Astrocyte (in vitro differentiated cells and primary cell): ENCODE measurements around the gene ZNF839. TPM values are rescaled to one million over a fixed set of nuclear protein-coding genes. Genes with fewer than 3 reads are reported as not detected.

Source experiments
- DNase-seq: peaks from one replicate; pipeline ENCODE4 v3.0.0-alpha.2; 2010; ENCODE audit warnings: low read depth
- FAIRE-seq: peaks from 2 replicates; lab custom pipeline; 2011; peaks lifted over from hg19 to GRCh38; lab: Jason Lieb, UNC
- H2AFZ ChIP-seq: 2 replicates; pipeline ENCODE4 v1.6.0; 2012; ENCODE audit warnings: low read depth, low read length, inconsistent platforms
- H3K27ac ChIP-seq: 2 replicates; pipeline ENCODE4 v1.5.1; 2011; ENCODE audit warnings: low read depth, low read length, inconsistent platforms
- H3K27me3 ChIP-seq: 2 replicates; pipeline ENCODE4 v1.6.0; 2011; ENCODE audit warnings: low read length, inconsistent platforms; ENCODE audit not compliant: insufficient read depth
- H3K36me3 ChIP-seq: 2 replicates; pipeline ENCODE4 v1.5.1; 2011; ENCODE audit warnings: low read length, inconsistent platforms; ENCODE audit not compliant: insufficient read depth
- H3K4me1 ChIP-seq: 2 replicates; pipeline ENCODE4 v1.5.1; 2011; ENCODE audit warnings: low read length, inconsistent platforms; ENCODE audit not compliant: insufficient read depth
- H3K4me2 ChIP-seq: 2 replicates; pipeline ENCODE4 v1.6.0; 2012; ENCODE audit warnings: low read length, inconsistent platforms
- H3K4me3 ChIP-seq: 2 replicates; pipeline ENCODE4 v1.5.1; 2011; ENCODE audit warnings: low read depth, mild to moderate bottlenecking, low read length, inconsistent platforms; ENCODE audit not compliant: insufficient read depth
- H3K79me2 ChIP-seq: 2 replicates; pipeline ENCODE4 v1.6.0; 2012; ENCODE audit warnings: mild to moderate bottlenecking, low read length, inconsistent platforms; ENCODE audit not compliant: insufficient read depth
- H3K9ac ChIP-seq: 2 replicates; pipeline ENCODE4 v1.6.0; 2012; ENCODE audit warnings: mild to moderate bottlenecking, low read length, inconsistent platforms
- H3K9me3 ChIP-seq: 2 replicates; pipeline ENCODE4 v1.5.1; 2012; ENCODE audit warnings: low read depth, mild to moderate bottlenecking, low read length, inconsistent platforms; ENCODE audit not compliant: insufficient read depth
- H4K20me1 ChIP-seq: 2 replicates; pipeline ENCODE4 v1.6.0; 2012; ENCODE audit warnings: low read length, inconsistent platforms; ENCODE audit not compliant: insufficient read depth
- H3K27ac Mint-ChIP-seq: one replicate; pipeline ENCODE4 v1.8.0; 2021; ENCODE audit warnings: mild to moderate bottlenecking, mixed read lengths; ENCODE audit not compliant: unreplicated experiment
- H3K27me3 Mint-ChIP-seq: one replicate; pipeline ENCODE4 v1.8.0; 2021; ENCODE audit warnings: low read depth, mixed read lengths; ENCODE audit not compliant: unreplicated experiment
- H3K36me3 Mint-ChIP-seq: one replicate; pipeline ENCODE4 v1.8.0; 2021; ENCODE audit warnings: low read depth, mixed read lengths; ENCODE audit not compliant: unreplicated experiment
- H3K4me1 Mint-ChIP-seq: one replicate; pipeline ENCODE4 v1.8.0; 2021; ENCODE audit warnings: low read depth, mixed read lengths; ENCODE audit not compliant: unreplicated experiment
- H3K4me3 Mint-ChIP-seq: one replicate; pipeline ENCODE4 v1.8.0; 2021; ENCODE audit warnings: mild to moderate bottlenecking, moderate library complexity, mixed read lengths; ENCODE audit not compliant: unreplicated experiment
- H3K9me3 Mint-ChIP-seq: one replicate; pipeline ENCODE4 v1.8.0; 2021; ENCODE audit warnings: mild to moderate bottlenecking, mixed read lengths; ENCODE audit not compliant: unreplicated experiment
- EZH2 ChIP-seq: IDR thresholded peaks from 2 replicates; pipeline ENCODE4 v1.6.1; 2012; ENCODE audit warnings: mild to moderate bottlenecking, low read length, inconsistent platforms; ENCODE audit not compliant: insufficient read depth
- total RNA-seq: library from RNA; stranded (reverse); gene quantifications from 2 replicates; pipeline ENCODE4 v1.2.1, GENCODE V29; 2021
- TF ChIP-seq, protein P1 (sequence below): IDR thresholded peaks from 2 replicates; pipeline ENCODE4 v1.5.1; 2011; ENCODE audit warnings: low read depth, mild to moderate bottlenecking, inconsistent platforms, low read length, moderate library complexity; ENCODE audit not compliant: insufficient read depth

Gene ZNF839
- total RNA-seq, 1 donor from 2014 or later, result 8.0 TPM

DNA sequence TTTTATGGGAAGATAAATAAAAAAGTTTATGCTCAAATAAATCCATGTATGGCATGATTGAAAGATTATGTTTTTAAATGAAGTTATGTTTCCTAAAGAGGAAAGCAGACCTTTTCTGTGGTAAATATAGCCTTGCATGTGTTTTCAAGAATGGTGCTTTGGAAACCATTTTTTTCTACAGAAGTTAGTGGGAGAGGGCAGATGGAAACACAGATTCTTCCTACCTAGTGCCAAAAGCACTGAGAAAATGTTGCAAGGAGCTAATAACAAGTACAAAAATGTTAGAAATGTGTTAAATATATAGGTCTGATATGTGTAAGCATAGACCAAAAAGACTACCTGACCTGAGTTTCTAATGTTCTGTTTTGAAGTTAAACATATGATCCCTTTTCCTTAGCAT is 67.5 kb downstream of the ZNF839 start:
- Histone ChIP-seq H3K9me3 (no peaks in the 10 kb centered on the region), H4K20me1 (peaks cover 11% of the 10 kb centered on the region), H3K27ac (no peak overlapping the region), H3K79me2 (no peaks in the 10 kb centered on the region), H3K9ac (no peak overlapping the region), H2AFZ (no peak overlapping the region), H3K27me3 (no peaks in the 10 kb centered on the region), H3K36me3 (peaks cover 2% of the 10 kb centered on the region), H3K4me2 (no peak overlapping the region), H3K4me3 (no peak overlapping the region), H3K4me1 (peaks cover 7% of the 10 kb centered on the region)
- H3K27me3 Mint-ChIP-seq, result no peaks in the 10 kb centered on the region
- no peaks in the 10 kb centered on the region for H3K9me3 Mint-ChIP-seq
- DNase-seq (no peak), FAIRE-seq (no peak)
- no peak overlapping the region for H3K4me3 Mint-ChIP-seq
- peaks cover 9% of the 10 kb centered on the region for H3K4me1 Mint-ChIP-seq
- H3K36me3 Mint-ChIP-seq, result no peaks in the 10 kb centered on the region
- no peak for TF ChIP-seq EZH2
- TF ChIP-seq, protein P1, sequence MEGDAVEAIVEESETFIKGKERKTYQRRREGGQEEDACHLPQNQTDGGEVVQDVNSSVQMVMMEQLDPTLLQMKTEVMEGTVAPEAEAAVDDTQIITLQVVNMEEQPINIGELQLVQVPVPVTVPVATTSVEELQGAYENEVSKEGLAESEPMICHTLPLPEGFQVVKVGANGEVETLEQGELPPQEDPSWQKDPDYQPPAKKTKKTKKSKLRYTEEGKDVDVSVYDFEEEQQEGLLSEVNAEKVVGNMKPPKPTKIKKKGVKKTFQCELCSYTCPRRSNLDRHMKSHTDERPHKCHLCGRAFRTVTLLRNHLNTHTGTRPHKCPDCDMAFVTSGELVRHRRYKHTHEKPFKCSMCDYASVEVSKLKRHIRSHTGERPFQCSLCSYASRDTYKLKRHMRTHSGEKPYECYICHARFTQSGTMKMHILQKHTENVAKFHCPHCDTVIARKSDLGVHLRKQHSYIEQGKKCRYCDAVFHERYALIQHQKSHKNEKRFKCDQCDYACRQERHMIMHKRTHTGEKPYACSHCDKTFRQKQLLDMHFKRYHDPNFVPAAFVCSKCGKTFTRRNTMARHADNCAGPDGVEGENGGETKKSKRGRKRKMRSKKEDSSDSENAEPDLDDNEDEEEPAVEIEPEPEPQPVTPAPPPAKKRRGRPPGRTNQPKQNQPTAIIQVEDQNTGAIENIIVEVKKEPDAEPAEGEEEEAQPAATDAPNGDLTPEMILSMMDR, result no peak
- H3K27ac Mint-ChIP-seq, result no peak overlapping the region

DNA sequence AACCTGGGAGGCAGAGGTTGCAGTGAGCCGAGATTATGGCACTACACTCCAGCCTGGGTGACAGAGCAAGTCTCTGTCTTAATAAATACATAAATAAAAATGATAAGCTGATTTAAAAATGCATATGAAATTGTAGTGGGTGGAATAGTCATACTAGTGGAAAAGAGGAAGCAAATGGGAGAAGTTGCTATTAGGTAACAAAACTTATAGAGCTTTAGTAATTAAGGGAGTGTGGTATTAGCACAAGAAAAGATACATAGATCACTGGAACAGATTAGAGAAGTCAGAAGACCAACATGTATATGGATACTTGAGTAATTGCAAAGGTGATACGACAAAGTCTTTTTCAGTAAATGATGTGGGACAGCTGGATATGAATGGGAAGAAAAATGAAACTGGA is 69.7 kb downstream of the ZNF839 start:
- Mint-ChIP-seq H3K4me3 (no peak overlapping the region), H3K27ac (no peak overlapping the region), H3K27me3 (no peaks in the 10 kb centered on the region), H3K36me3 (peaks cover 5% of the 10 kb centered on the region), H3K4me1 (peaks cover 9% of the 10 kb centered on the region), H3K9me3 (no peaks in the 10 kb centered on the region)
- Histone ChIP-seq H3K4me3 (no peak overlapping the region), H3K36me3 (peaks cover 2% of the 10 kb centered on the region), H4K20me1 (peaks cover 18% of the 10 kb centered on the region), H3K9ac (no peak overlapping the region), H3K79me2 (no peaks in the 10 kb centered on the region), H3K27ac (no peak overlapping the region), H3K27me3 (no peaks in the 10 kb centered on the region), H3K4me2 (no peak overlapping the region), H2AFZ (no peak overlapping the region), H3K4me1 (peaks cover 7% of the 10 kb centered on the region), H3K9me3 (no peaks in the 10 kb centered on the region)
- DNase-seq (no peak), FAIRE-seq (no peak)
- no peak for TF ChIP-seq EZH2
- TF ChIP-seq, protein P1, result no peak

DNA sequence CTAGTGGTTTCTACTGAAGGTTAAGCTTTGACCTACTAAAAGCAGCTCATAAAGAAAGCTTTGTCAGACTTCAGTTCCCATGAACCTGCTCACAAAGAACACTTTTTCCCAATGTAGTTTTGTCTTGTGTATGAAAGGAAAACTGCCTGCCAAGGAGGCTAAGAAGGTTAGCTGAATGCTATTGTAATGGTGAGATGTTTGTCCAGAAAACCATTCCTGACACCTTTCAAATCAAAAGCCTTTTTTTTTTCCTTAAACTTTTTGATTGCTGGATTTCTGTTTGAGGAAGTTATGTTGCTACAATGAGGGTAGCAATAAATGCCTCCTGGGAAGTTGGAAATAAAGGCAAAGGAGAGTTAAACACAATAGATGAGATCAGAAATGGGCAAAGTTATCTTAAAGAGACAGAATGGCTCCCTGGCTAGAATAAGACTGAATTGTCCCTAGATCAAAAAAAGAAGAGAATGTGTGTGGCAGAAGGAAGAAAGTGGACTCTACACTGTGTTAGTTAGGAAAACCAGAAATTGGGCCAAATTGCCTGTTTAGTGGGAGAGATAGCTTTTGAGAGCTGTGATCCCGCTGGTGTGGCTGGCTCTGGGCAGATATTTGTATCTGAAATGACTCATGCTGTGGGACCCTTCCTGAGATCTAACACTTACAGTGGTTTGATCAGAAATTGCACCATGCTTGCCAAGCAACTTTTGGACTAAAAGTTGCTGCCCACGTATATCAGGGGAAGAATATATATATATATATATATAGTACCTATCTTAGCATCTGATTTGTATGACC is 70.7 kb downstream of the ZNF839 start:
- Histone ChIP-seq H3K27me3 (no peaks in the 10 kb centered on the region), H3K4me2 (peak overlapping the region; percentile 5), H3K4me1 (peaks cover 7% of the 10 kb centered on the region), H2AFZ (no peak overlapping the region), H3K9me3 (no peaks in the 10 kb centered on the region), H3K4me3 (no peak overlapping the region), H4K20me1 (peaks cover 18% of the 10 kb centered on the region), H3K9ac (no peak overlapping the region), H3K36me3 (peaks cover 2% of the 10 kb centered on the region), H3K79me2 (no peaks in the 10 kb centered on the region), H3K27ac (no peak overlapping the region)
- Mint-ChIP-seq H3K27ac (peak overlapping the region; percentile 64), H3K4me1 (peaks cover 9% of the 10 kb centered on the region), H3K4me3 (no peak overlapping the region), H3K36me3 (peaks cover 5% of the 10 kb centered on the region), H3K9me3 (no peaks in the 10 kb centered on the region), H3K27me3 (no peaks in the 10 kb centered on the region)
- DNase-seq, result peak; percentile 57
- FAIRE-seq, result no peak
- TF ChIP-seq, protein P1, result no peak
- no peak for TF ChIP-seq EZH2
